Stimulated activated effector memory CD8-positive, alpha-beta T cell treated with anti-CD3 and anti-CD28 coated beads, Interleukin-12 subunit alpha, Interleukin-12 subunit beta, amount 100 ng/mL, for 72 hours (primary cell): ENCODE results near the gene MRPL3.
"Not testable (repeated sequence)": the region's sequence is repeated elsewhere in the genome, so short reads cannot be mapped to it uniquely, and the experiment has no call there.

ENCODE experiments used
- ATAC-seq: fragments of 150-1000 bp; cut with Tn5 transposase; 2 replicates; pipeline ENCODE4 v1.10.0; 2021
- DNase-seq, 2 donors: peaks; one replicate each; pipeline ENCODE4 v3.0.0; 2021 to 2022; ENCODE audit warnings: low spot score in 2 of 2
- H3K27ac Mint-ChIP-seq: one replicate; pipeline ENCODE4 v1.8.0; 2022; ENCODE audit warnings: mild to moderate bottlenecking, mixed read lengths
- H3K36me3 Mint-ChIP-seq: one replicate; pipeline ENCODE4 v1.8.0; 2022; ENCODE audit warnings: mild to moderate bottlenecking, mixed read lengths
- H3K4me1 Mint-ChIP-seq: one replicate; pipeline ENCODE4 v1.8.0; 2022; ENCODE audit warnings: mixed read lengths
- H3K4me3 Mint-ChIP-seq: one replicate; pipeline ENCODE4 v1.8.0; 2022; ENCODE audit warnings: mild to moderate bottlenecking, mixed read lengths
- H3K9me3 Mint-ChIP-seq: one replicate; pipeline ENCODE4 v1.8.0; 2022; ENCODE audit warnings: mixed read lengths

MRPL3 gene

GRCh38 chr3:131530843-131531242 is 28.1 kb upstream of the MRPL3 start:
- H3K36me3 Mint-ChIP-seq: no peaks in the 10 kb centered on the region
- no peaks in the 10 kb centered on the region for H3K4me1 Mint-ChIP-seq
- no peaks in the 10 kb centered on the region for H3K9me3 Mint-ChIP-seq
- no peak overlapping the region for H3K27ac Mint-ChIP-seq
- ATAC-seq (no peak), DNase-seq (no peak)
- no peak overlapping the region for H3K4me3 Mint-ChIP-seq

- DNase-seq (no peak), ATAC-seq (no peak)
- no peaks in the 10 kb centered on the region for H3K4me1 Mint-ChIP-seq
- no peaks in the 10 kb centered on the region for H3K36me3 Mint-ChIP-seq
- no peak overlapping the region for H3K4me3 Mint-ChIP-seq
- no peaks in the 10 kb centered on the region for H3K9me3 Mint-ChIP-seq
- no peak overlapping the region for H3K27ac Mint-ChIP-seq
Observed at GRCh38 chr3:131530388-131530787, 27.6 kb upstream of the MRPL3 start.

GRCh38 chr3:131526801-131527347 is 24.1 kb upstream of the MRPL3 start:
- ATAC-seq: peak; percentile 34
- H3K9me3 Mint-ChIP-seq: no peaks in the 10 kb centered on the region
- DNase-seq: no peak
- no peaks in the 10 kb centered on the region for H3K4me1 Mint-ChIP-seq
- no peak overlapping the region for H3K4me3 Mint-ChIP-seq
- no peak overlapping the region for H3K27ac Mint-ChIP-seq
- no peaks in the 10 kb centered on the region for H3K36me3 Mint-ChIP-seq

GRCh38 chr3:131518680-131519079 is 15.9 kb upstream of the MRPL3 start:
- Mint-ChIP-seq H3K4me3 (no peak overlapping the region), H3K36me3 (no peaks in the 10 kb centered on the region), H3K4me1 (no peaks in the 10 kb centered on the region), H3K27ac (no peak overlapping the region), H3K9me3 (no peaks in the 10 kb centered on the region)
- ATAC-seq (no peak), DNase-seq (no peak)

- no peak for ATAC-seq
- H3K36me3 Mint-ChIP-seq: peaks cover 17% of the 10 kb centered on the region
- H3K4me3 Mint-ChIP-seq: no peak overlapping the region
- no peak for DNase-seq
- H3K9me3 Mint-ChIP-seq: no peaks in the 10 kb centered on the region
- H3K27ac Mint-ChIP-seq: no peak overlapping the region
- peaks cover 16% of the 10 kb centered on the region for H3K4me1 Mint-ChIP-seq
Observed at GRCh38 chr3:131505421-131505820, 2.6 kb upstream of the MRPL3 start.

- DNase-seq (no peak), ATAC-seq (no peak)
- Mint-ChIP-seq H3K36me3 (peaks cover 39% of the 10 kb centered on the region), H3K4me1 (peaks cover 16% of the 10 kb centered on the region), H3K9me3 (no peaks in the 10 kb centered on the region), H3K4me3 (peak overlapping the region; percentile 98), H3K27ac (peak overlapping the region; percentile 99)
Observed at GRCh38 chr3:131503320-131503635, 507 bp upstream of the MRPL3 start.

- H3K4me3 Mint-ChIP-seq: peak overlapping the region; percentile 98
- ATAC-seq (no peak), DNase-seq (no peak)
- H3K4me1 Mint-ChIP-seq: peaks cover 16% of the 10 kb centered on the region
- H3K27ac Mint-ChIP-seq: peak overlapping the region; percentile 99
- H3K9me3 Mint-ChIP-seq: no peaks in the 10 kb centered on the region
- peaks cover 52% of the 10 kb centered on the region for H3K36me3 Mint-ChIP-seq
Observed at GRCh38 chr3:131501949-131502348, 822 bp downstream of the MRPL3 start.

GRCh38 chr3:131494706-131495105 is 8.1 kb downstream of the MRPL3 start:
- peaks cover 68% of the 10 kb centered on the region for H3K36me3 Mint-ChIP-seq
- no peak for ATAC-seq
- no peaks in the 10 kb centered on the region for H3K9me3 Mint-ChIP-seq
- no peak for DNase-seq
- no peak overlapping the region for H3K27ac Mint-ChIP-seq
- H3K4me1 Mint-ChIP-seq: peaks cover 12% of the 10 kb centered on the region
- no peak overlapping the region for H3K4me3 Mint-ChIP-seq

- Mint-ChIP-seq H3K4me1 (peaks cover 14% of the 10 kb centered on the region), H3K4me3 (no peak overlapping the region), H3K9me3 (no peaks in the 10 kb centered on the region), H3K36me3 (peaks cover 39% of the 10 kb centered on the region), H3K27ac (no peak overlapping the region)
- ATAC-seq: peak; percentile 57
- no peak for DNase-seq
Observed at GRCh38 chr3:131491775-131492174, 11.0 kb downstream of the MRPL3 start.

GRCh38 chr3:131491084-131491483 is 11.7 kb downstream of the MRPL3 start:
- H3K9me3 Mint-ChIP-seq: no peaks in the 10 kb centered on the region
- peaks cover 32% of the 10 kb centered on the region for H3K36me3 Mint-ChIP-seq
- H3K27ac Mint-ChIP-seq: no peak overlapping the region
- peaks cover 13% of the 10 kb centered on the region for H3K4me1 Mint-ChIP-seq
- ATAC-seq: peak; percentile 56
- H3K4me3 Mint-ChIP-seq: no peak overlapping the region
- DNase-seq: no peak

- H3K27ac Mint-ChIP-seq, DNase-seq, H3K4me3 Mint-ChIP-seq, ATAC-seq, H3K9me3 Mint-ChIP-seq: not testable (repeated sequence)
- H3K4me1 Mint-ChIP-seq: peaks cover 14% of the 10 kb centered on the region
- peaks cover 31% of the 10 kb centered on the region for H3K36me3 Mint-ChIP-seq
Observed at GRCh38 chr3:131486545-131486944, 16.2 kb downstream of the MRPL3 start.

- Mint-ChIP-seq H3K36me3 (peaks cover 41% of the 10 kb centered on the region), H3K27ac (no peak overlapping the region), H3K9me3 (no peaks in the 10 kb centered on the region), H3K4me3 (no peak overlapping the region), H3K4me1 (peaks cover 14% of the 10 kb centered on the region)
- ATAC-seq: no peak
- DNase-seq: no peak
Observed at GRCh38 chr3:131485119-131485518, 17.7 kb downstream of the MRPL3 start.

GRCh38 chr3:131484496-131485111 is 18.2 kb downstream of the MRPL3 start:
- no peaks in the 10 kb centered on the region for H3K9me3 Mint-ChIP-seq

GRCh38 chr3:131480116-131480515 is 22.7 kb downstream of the MRPL3 start:
- no peaks in the 10 kb centered on the region for H3K9me3 Mint-ChIP-seq
- no peak overlapping the region for H3K27ac Mint-ChIP-seq
- no peak overlapping the region for H3K4me3 Mint-ChIP-seq
- ATAC-seq (no peak), DNase-seq (no peak)
- H3K36me3 Mint-ChIP-seq: peaks cover 71% of the 10 kb centered on the region
- H3K4me1 Mint-ChIP-seq: peaks cover 22% of the 10 kb centered on the region

More at GRCh38 chr3:131484496-131485111, 18.2 kb downstream of the MRPL3 start:
- H3K4me1 Mint-ChIP-seq: peaks cover 14% of the 10 kb centered on the region
- no peak for DNase-seq
- H3K4me3 Mint-ChIP-seq: no peak overlapping the region
- ATAC-seq: no peak
- H3K27ac Mint-ChIP-seq: peak overlapping the region; percentile 2
- H3K36me3 Mint-ChIP-seq: peaks cover 46% of the 10 kb centered on the region

GRCh38 chr3:131477813-131478212 is 25.0 kb downstream of the MRPL3 start:
- no peak for DNase-seq
- peaks cover 32% of the 10 kb centered on the region for H3K4me1 Mint-ChIP-seq
- H3K9me3 Mint-ChIP-seq: no peaks in the 10 kb centered on the region
- peaks cover 65% of the 10 kb centered on the region for H3K36me3 Mint-ChIP-seq
- no peak overlapping the region for H3K4me3 Mint-ChIP-seq
- ATAC-seq: no peak
- H3K27ac Mint-ChIP-seq: no peak overlapping the region

GRCh38 chr3:131474115-131474514 is 28.7 kb downstream of the MRPL3 start:
- Mint-ChIP-seq H3K36me3 (peaks cover 53% of the 10 kb centered on the region), H3K4me3 (no peak overlapping the region), H3K27ac (peak overlapping the region; percentile 18), H3K4me1 (peaks cover 37% of the 10 kb centered on the region), H3K9me3 (no peaks in the 10 kb centered on the region)
- no peak for DNase-seq
- ATAC-seq: no peak
